ENCODE data around the gene ATXN7L1.

DNA sequence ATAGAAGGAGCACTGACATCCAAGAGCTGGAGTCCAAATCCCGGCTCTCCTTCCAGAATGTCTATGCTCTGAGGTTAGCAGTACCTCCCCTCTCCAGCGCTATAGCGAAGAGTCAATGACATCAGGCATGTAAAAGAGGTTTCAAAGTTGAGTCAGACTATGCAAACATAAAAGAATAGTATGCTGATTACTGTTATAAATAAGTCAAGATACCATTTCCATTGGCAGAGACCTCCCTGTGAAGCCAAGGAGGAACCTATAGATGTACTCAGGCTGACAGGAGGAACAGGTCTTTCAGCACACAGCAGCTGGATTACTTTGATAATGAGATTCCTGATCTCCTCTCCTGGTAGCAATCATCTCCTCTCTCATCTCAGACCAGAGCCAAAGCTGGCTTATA lies 191.2 kb downstream of the ATXN7L1 start:
- TF ChIP-seq, protein P1, sequence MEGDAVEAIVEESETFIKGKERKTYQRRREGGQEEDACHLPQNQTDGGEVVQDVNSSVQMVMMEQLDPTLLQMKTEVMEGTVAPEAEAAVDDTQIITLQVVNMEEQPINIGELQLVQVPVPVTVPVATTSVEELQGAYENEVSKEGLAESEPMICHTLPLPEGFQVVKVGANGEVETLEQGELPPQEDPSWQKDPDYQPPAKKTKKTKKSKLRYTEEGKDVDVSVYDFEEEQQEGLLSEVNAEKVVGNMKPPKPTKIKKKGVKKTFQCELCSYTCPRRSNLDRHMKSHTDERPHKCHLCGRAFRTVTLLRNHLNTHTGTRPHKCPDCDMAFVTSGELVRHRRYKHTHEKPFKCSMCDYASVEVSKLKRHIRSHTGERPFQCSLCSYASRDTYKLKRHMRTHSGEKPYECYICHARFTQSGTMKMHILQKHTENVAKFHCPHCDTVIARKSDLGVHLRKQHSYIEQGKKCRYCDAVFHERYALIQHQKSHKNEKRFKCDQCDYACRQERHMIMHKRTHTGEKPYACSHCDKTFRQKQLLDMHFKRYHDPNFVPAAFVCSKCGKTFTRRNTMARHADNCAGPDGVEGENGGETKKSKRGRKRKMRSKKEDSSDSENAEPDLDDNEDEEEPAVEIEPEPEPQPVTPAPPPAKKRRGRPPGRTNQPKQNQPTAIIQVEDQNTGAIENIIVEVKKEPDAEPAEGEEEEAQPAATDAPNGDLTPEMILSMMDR (IDR thresholded peaks at IDR 0.05): no peak
- no peak for TF ChIP-seq POLR2AphosphoS5 (IDR thresholded peaks at IDR 0.05)
- TF ChIP-seq POLR2A (IDR thresholded peaks at IDR 0.05): no peak
